Measurements from ENCODE around the gene CCND1. TPM values are rescaled to one million over a fixed set of nuclear protein-coding genes. Genes with fewer than 3 reads are reported as not detected.

Gene CCND1
- total RNA-seq, 1 experiment from 2014 or later: 392 TPM

- Mint-ChIP-seq H3K9me3 (ENCODE audit: low read depth, unreplicated experiment) (peaks cover 5% of the 10 kb centered on the region), H3K4me3 (ENCODE audit: low read depth, unreplicated experiment) (no peak overlapping the region), H3K36me3 (ENCODE audit: insufficient read depth, unreplicated experiment) (no peaks in the 10 kb centered on the region), H3K27me3 (ENCODE audit: unreplicated experiment) (peaks cover 48% of the 10 kb centered on the region), H3K27ac (ENCODE audit: unreplicated experiment) (no peak overlapping the region), H3K4me1 (ENCODE audit: low read depth, unreplicated experiment) (no peaks in the 10 kb centered on the region)
- BruUV-seq (replicated peaks): no TSS peak
- no peak for TF ChIP-seq CTCF (IDR thresholded peaks at IDR 0.05; ENCODE audit: unreplicated experiment)
- DNase-seq: no peak
- CTCF ChIA-PET: no interaction called here
- intact Hi-C loops (cut with micrococcal nuclease; ENCODE audit: unreplicated experiment): no loop called here
Observed at GRCh38 chr11:69609351-69609750, 31.6 kb upstream of the CCND1 start.

- no TSS peak for BruUV-seq (replicated peaks)
- CTCF ChIA-PET: no interaction called here
- H3K27me3 Mint-ChIP-seq (ENCODE audit: unreplicated experiment): peaks cover 30% of the 10 kb centered on the region
- no peaks in the 10 kb centered on the region for H3K36me3 Mint-ChIP-seq (ENCODE audit: insufficient read depth, unreplicated experiment)
- no peak overlapping the region for H3K4me3 Mint-ChIP-seq (ENCODE audit: low read depth, unreplicated experiment)
- H3K4me1 Mint-ChIP-seq (ENCODE audit: low read depth, unreplicated experiment): no peaks in the 10 kb centered on the region
- TF ChIP-seq CTCF (IDR thresholded peaks at IDR 0.05; ENCODE audit: unreplicated experiment): no peak
- no peak for DNase-seq
- intact Hi-C loops (cut with micrococcal nuclease; ENCODE audit: unreplicated experiment): no loop called here
- H3K27ac Mint-ChIP-seq (ENCODE audit: unreplicated experiment): no peak overlapping the region
- peaks cover 5% of the 10 kb centered on the region for H3K9me3 Mint-ChIP-seq (ENCODE audit: low read depth, unreplicated experiment)
Observed at GRCh38 chr11:69611548-69612526, 29.1 kb upstream of the CCND1 start.

- peaks cover 30% of the 10 kb centered on the region for H3K27me3 Mint-ChIP-seq (ENCODE audit: unreplicated experiment)
- no peak for TF ChIP-seq CTCF (IDR thresholded peaks at IDR 0.05; ENCODE audit: unreplicated experiment)
- H3K4me3 Mint-ChIP-seq (ENCODE audit: low read depth, unreplicated experiment): no peak overlapping the region
- CTCF ChIA-PET: no interaction called here
- no peaks in the 10 kb centered on the region for H3K4me1 Mint-ChIP-seq (ENCODE audit: low read depth, unreplicated experiment)
- no TSS peak for BruUV-seq (replicated peaks)
- DNase-seq: no peak
- H3K9me3 Mint-ChIP-seq (ENCODE audit: low read depth, unreplicated experiment): peaks cover under 1% of the 10 kb centered on the region
- H3K36me3 Mint-ChIP-seq (ENCODE audit: insufficient read depth, unreplicated experiment): no peaks in the 10 kb centered on the region
- no peak overlapping the region for H3K27ac Mint-ChIP-seq (ENCODE audit: unreplicated experiment)
- intact Hi-C loops (cut with micrococcal nuclease; ENCODE audit: unreplicated experiment): no loop called here
Observed at GRCh38 chr11:69613594-69613993, 27.4 kb upstream of the CCND1 start.

GRCh38 chr11:69614085-69614484 is 26.9 kb upstream of the CCND1 start:
- BruUV-seq (replicated peaks): no TSS peak
- CTCF ChIA-PET: no interaction called here
- TF ChIP-seq CTCF (IDR thresholded peaks at IDR 0.05; ENCODE audit: unreplicated experiment): no peak
- Mint-ChIP-seq H3K27ac (ENCODE audit: unreplicated experiment) (no peak overlapping the region), H3K4me3 (ENCODE audit: low read depth, unreplicated experiment) (no peak overlapping the region), H3K36me3 (ENCODE audit: insufficient read depth, unreplicated experiment) (no peaks in the 10 kb centered on the region), H3K4me1 (ENCODE audit: low read depth, unreplicated experiment) (no peaks in the 10 kb centered on the region), H3K27me3 (ENCODE audit: unreplicated experiment) (peaks cover 30% of the 10 kb centered on the region), H3K9me3 (ENCODE audit: low read depth, unreplicated experiment) (no peaks in the 10 kb centered on the region)
- intact Hi-C loops (cut with micrococcal nuclease; ENCODE audit: unreplicated experiment): no loop called here
- DNase-seq: no peak

Measured in Calu3 (cell line).